Loucy (cell line): ENCODE measurements around the gene CD28.
"Not testable (repeated sequence)": the region's sequence is repeated elsewhere in the genome, so short reads cannot be mapped to it uniquely, and the experiment has no call there.

Experiments
- H2AFZ ChIP-seq: fragments of 200-600 bp; sonication (generic); 2 replicates; pipeline ENCODE4 v1.6.0; 2016; ENCODE audit warnings: antibody characterized with exemption, mild to moderate bottlenecking, low read length, moderate library complexity
- H3F3A ChIP-seq: fragments of 200-600 bp; 2 replicates; pipeline ENCODE4 v1.6.0; 2016; ENCODE audit warnings: antibody characterized with exemption, low read depth, mild to moderate bottlenecking
- H3K27me3 ChIP-seq: fragments of 200-600 bp; sonication (generic); 2 replicates; pipeline ENCODE4 v1.6.1; 2014; ENCODE audit warnings: low read length, mild to moderate bottlenecking; ENCODE audit not compliant: insufficient read depth, poor library complexity, severe bottlenecking
- H3K36me3 ChIP-seq: fragments of 200-600 bp; sonication (generic); 2 replicates; pipeline ENCODE4 v1.6.1; 2016; ENCODE audit warnings: low read length; ENCODE audit not compliant: insufficient read depth
- H3K4me1 ChIP-seq: fragments of 200-600 bp; sonication (generic); 2 replicates; pipeline ENCODE4 v1.5.1; 2014; ENCODE audit warnings: low read length, mild to moderate bottlenecking; ENCODE audit not compliant: insufficient read depth, poor library complexity, severe bottlenecking
- H3K4me2 ChIP-seq: fragments of 200-600 bp; sonication (generic); 2 replicates; pipeline ENCODE4 v1.6.0; 2014; ENCODE audit warnings: antibody characterized with exemption, low read length, low read depth, mild to moderate bottlenecking; ENCODE audit not compliant: poor library complexity, severe bottlenecking
- H3K4me3 ChIP-seq: fragments of 200-600 bp; sonication (generic); 2 replicates; pipeline ENCODE4 v1.5.1; 2014; ENCODE audit warnings: low read length, mild to moderate bottlenecking, mixed read lengths; ENCODE audit not compliant: poor library complexity, severe bottlenecking
- H3K79me2 ChIP-seq: fragments of 200-600 bp; sonication (generic); 2 replicates; pipeline ENCODE4 v1.6.1; 2014; ENCODE audit warnings: low read length; ENCODE audit not compliant: insufficient read depth
- H3K9ac ChIP-seq: fragments of 200-600 bp; sonication (generic); 2 replicates; pipeline ENCODE4 v1.6.0; 2014; ENCODE audit warnings: mild to moderate bottlenecking, low read depth, low read length, moderate library complexity; ENCODE audit not compliant: poor library complexity, severe bottlenecking
- H3K9me2 ChIP-seq: fragments of 200-600 bp; sonication (generic); replicated peaks from 2 replicates; pipeline ENCODE4 v1.6.1; 2016; ENCODE audit warnings: low read depth, low read length, mixed read lengths
- H3K9me3 ChIP-seq: fragments of 200-600 bp; sonication (generic); 2 replicates; pipeline ENCODE4 v1.6.1; 2014; ENCODE audit warnings: mild to moderate bottlenecking, antibody characterized with exemption, low read length, low read depth; ENCODE audit not compliant: insufficient read depth
- H4K20me1 ChIP-seq: fragments of 200-600 bp; sonication (generic); 2 replicates; pipeline ENCODE4 v1.6.0; 2014; ENCODE audit warnings: antibody characterized with exemption, low read length, mild to moderate bottlenecking; ENCODE audit not compliant: insufficient read depth, poor library complexity, severe bottlenecking
- EZH2phosphoT487 ChIP-seq: fragments of 200-600 bp; IDR thresholded peaks from 2 replicates; pipeline ENCODE4 v1.6.1; 2018; ENCODE audit warnings: antibody characterized with exemption, mild to moderate bottlenecking, moderate library complexity, borderline replicate concordance
- TF ChIP-seq, protein P1 (sequence below): fragments of 200-600 bp; sonication (generic); conservative IDR thresholded peaks from 2 replicates; pipeline ENCODE4 v1.5.1; 2014; ENCODE audit warnings: mild to moderate bottlenecking, antibody characterized with exemption, low read length

The CD28 gene

DNA sequence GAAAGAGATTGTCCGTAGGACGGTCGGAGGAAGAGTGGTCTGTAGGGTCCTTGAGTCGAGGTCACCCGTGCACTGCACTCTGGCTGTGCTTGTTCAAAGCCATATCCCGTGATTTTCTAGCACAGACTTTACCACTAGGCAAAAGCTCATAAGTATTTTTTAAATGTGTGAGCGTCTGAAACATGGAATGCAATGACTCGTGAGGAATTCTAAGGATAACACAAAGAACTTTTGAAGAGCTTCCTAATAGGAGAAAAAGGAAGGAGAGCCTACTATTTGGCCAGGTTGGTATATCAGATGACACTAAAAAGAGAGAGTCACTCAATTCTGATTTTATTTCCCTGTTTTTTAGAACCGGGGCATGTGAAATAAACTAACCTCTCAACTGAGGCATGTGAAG lies 68.3 kb downstream of the CD28 start:
- no peaks in the 10 kb centered on the region for H3K79me2 ChIP-seq
- no peaks in the 10 kb centered on the region for H3K27me3 ChIP-seq
- H3K4me3 ChIP-seq = no peak overlapping the region
- H3K4me2 ChIP-seq = no peak overlapping the region
- H3K36me3 ChIP-seq = no peaks in the 10 kb centered on the region
- no peaks in the 10 kb centered on the region for H4K20me1 ChIP-seq
- no peaks in the 10 kb centered on the region for H3K4me1 ChIP-seq
- no peak overlapping the region for H3K9ac ChIP-seq
- H3K9me3 ChIP-seq = no peaks in the 10 kb centered on the region
- H3K9me2 ChIP-seq = no peaks in the 10 kb centered on the region
- no peak for TF ChIP-seq EZH2phosphoT487
- TF ChIP-seq, protein P1, sequence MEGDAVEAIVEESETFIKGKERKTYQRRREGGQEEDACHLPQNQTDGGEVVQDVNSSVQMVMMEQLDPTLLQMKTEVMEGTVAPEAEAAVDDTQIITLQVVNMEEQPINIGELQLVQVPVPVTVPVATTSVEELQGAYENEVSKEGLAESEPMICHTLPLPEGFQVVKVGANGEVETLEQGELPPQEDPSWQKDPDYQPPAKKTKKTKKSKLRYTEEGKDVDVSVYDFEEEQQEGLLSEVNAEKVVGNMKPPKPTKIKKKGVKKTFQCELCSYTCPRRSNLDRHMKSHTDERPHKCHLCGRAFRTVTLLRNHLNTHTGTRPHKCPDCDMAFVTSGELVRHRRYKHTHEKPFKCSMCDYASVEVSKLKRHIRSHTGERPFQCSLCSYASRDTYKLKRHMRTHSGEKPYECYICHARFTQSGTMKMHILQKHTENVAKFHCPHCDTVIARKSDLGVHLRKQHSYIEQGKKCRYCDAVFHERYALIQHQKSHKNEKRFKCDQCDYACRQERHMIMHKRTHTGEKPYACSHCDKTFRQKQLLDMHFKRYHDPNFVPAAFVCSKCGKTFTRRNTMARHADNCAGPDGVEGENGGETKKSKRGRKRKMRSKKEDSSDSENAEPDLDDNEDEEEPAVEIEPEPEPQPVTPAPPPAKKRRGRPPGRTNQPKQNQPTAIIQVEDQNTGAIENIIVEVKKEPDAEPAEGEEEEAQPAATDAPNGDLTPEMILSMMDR = no peak
- no peak overlapping the region for H2AFZ ChIP-seq
- H3F3A ChIP-seq = no peaks in the 10 kb centered on the region

DNA sequence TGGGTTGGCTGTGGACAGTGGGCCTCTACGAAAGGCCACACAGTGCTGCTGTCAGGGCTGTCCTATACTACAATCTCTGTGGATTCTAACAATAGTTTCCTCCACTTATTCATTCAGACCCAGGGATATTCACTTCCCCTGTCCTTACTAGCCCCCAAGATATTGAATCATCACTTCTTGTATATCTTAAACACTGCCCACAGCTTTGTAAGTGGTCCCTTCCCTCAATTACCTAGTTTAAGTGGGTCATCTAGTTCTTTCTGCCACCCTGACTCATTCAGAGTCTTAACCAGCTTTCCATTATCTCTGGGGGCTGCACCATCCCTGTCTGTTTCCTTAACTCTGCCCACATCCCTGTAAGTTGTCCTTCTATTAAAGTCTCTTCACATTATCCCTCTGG lies 69.2 kb downstream of the CD28 start:
- TF ChIP-seq EZH2phosphoT487 = no peak
- TF ChIP-seq, protein P1 = no peak
- Histone ChIP-seq H3K9me2 (no peaks in the 10 kb centered on the region), H3K9ac (no peak overlapping the region), H3K4me1 (peaks cover 5% of the 10 kb centered on the region), H4K20me1 (no peaks in the 10 kb centered on the region), H3K4me2 (no peak overlapping the region), H2AFZ (no peak overlapping the region), H3K27me3 (no peaks in the 10 kb centered on the region), H3K79me2 (no peaks in the 10 kb centered on the region), H3F3A (no peaks in the 10 kb centered on the region), H3K36me3 (no peaks in the 10 kb centered on the region), H3K4me3 (no peak overlapping the region), H3K9me3 (no peaks in the 10 kb centered on the region)

GRCh38 chr2:203777030-203777429 lies 70.6 kb downstream of the CD28 start:
- H3K4me3 ChIP-seq = no peak overlapping the region

GRCh38 chr2:203779477-203780073 lies 73.1 kb downstream of the CD28 start:
- H3K9me3 ChIP-seq = not testable (repeated sequence)

More at GRCh38 chr2:203777030-203777429, 70.6 kb downstream of the CD28 start:
- Histone ChIP-seq H4K20me1 (no peaks in the 10 kb centered on the region), H3K36me3 (no peaks in the 10 kb centered on the region), H3F3A (no peaks in the 10 kb centered on the region), H3K9me3 (no peaks in the 10 kb centered on the region), H3K4me1 (peaks cover 5% of the 10 kb centered on the region), H2AFZ (no peak overlapping the region), H3K4me2 (no peak overlapping the region), H3K9me2 (no peaks in the 10 kb centered on the region), H3K27me3 (no peaks in the 10 kb centered on the region), H3K9ac (no peak overlapping the region), H3K79me2 (no peaks in the 10 kb centered on the region)
- TF ChIP-seq, protein P1 = no peak
- TF ChIP-seq EZH2phosphoT487 = no peak

More at GRCh38 chr2:203779477-203780073, 73.1 kb downstream of the CD28 start:
- H2AFZ ChIP-seq, H3K36me3 ChIP-seq, H3K79me2 ChIP-seq, H3K9me2 ChIP-seq, H3F3A ChIP-seq, H4K20me1 ChIP-seq, H3K9ac ChIP-seq, H3K4me3 ChIP-seq, H3K27me3 ChIP-seq, H3K4me2 ChIP-seq: not testable (repeated sequence)
- H3K4me1 ChIP-seq = peaks cover 19% of the 10 kb centered on the region
